HCT116 (cell line): ENCODE results near the gene CCDC157. TPM values are rescaled to one million over a fixed set of nuclear protein-coding genes. Genes with fewer than 3 reads are reported as not detected.

Experiments used
- ATAC-seq: fragments of 200-7000 bp; cut with Tn5 transposase; 2 replicates; pipeline ENCODE4 v1.9.1; 2020; ENCODE audit warnings: mild to moderate bottlenecking, moderate library complexity
- BruUV-seq: library from RNA; stranded (reverse); fragments of 400-500 nt; replicated peaks from 2 replicates; lab custom pipeline; 2021; lab: Mats Ljungman, UMichigan
- CTCF ChIA-PET: fragments of 300-600 bp; sonication (Branson Sonifier 250); formaldehyde crosslinking; loops from one replicate; lab custom pipeline; 2021; ENCODE audit warnings: antibody characterized with exemption; lab: Charles Lee
- POLR2A ChIA-PET: fragments of 300-600, 350-600 bp; sonication (Branson Sonifier 250); formaldehyde crosslinking; loops from one replicate; lab custom pipeline; 2021; ENCODE audit warnings: antibody characterized with exemption; lab: Charles Lee
- RAD21 ChIA-PET, 2 experiments: fragments of 300-600 bp; sonication (Branson Sonifier 250); formaldehyde crosslinking; loops; one replicate each; lab custom pipeline; 2023; ENCODE audit warnings: low total read pairs in 2 of 2; ENCODE audit not compliant: uncharacterized antibody in 2 of 2, unreplicated experiment in 2 of 2, low non-redundant PET in 1 of 2; lab: Charles Lee
- DNase-seq: peaks from one replicate; pipeline ENCODE4 v3.0.0-alpha.2; 2010; ENCODE audit warnings: low read depth, low spot score
- H2AFZ ChIP-seq: fragments of 200-600 bp; shearing (Covaris generic), sonication (generic); 2 replicates; pipeline ENCODE4 v1.6.1; 2017; ENCODE audit warnings: low read depth, mixed run types, mixed read lengths, antibody characterized with exemption, low read length; ENCODE audit not compliant: poor library complexity, severe bottlenecking
- H3K27ac ChIP-seq: 2 replicates; pipeline ENCODE4 v1.5.1; 2012; ENCODE audit warnings: low read depth, low read length
- H3K27me3 ChIP-seq: fragments of 200-600 bp; sonication (generic); 2 replicates; pipeline ENCODE4 v1.6.1; 2016; ENCODE audit warnings: mixed run types, low read length, mixed read lengths; ENCODE audit not compliant: insufficient read depth
- H3K36me3 ChIP-seq, 2 experiments: fragments of 200-500 bp in 1 of 2; fragments of 200-600 bp in 1 of 2; sonication (Bioruptor generic) in 1 of 2; sonication (generic) in 1 of 2; 2 replicates each; pipeline versions ENCODE4 v1.5.1 to v1.6.1; 2014 to 2016; ENCODE audit warnings: low read length in 2 of 2, inconsistent platforms in 1 of 2, mixed read lengths in 1 of 2, mixed run types in 1 of 2; ENCODE audit not compliant: insufficient read depth in 2 of 2, control insufficient read depth in 1 of 2
- H3K4me1 ChIP-seq, 2 experiments: fragments of 200-600 bp in 1 of 2; sonication (generic) in 1 of 2; 2 replicates each; pipeline versions ENCODE4 v1.5.1 to v1.6.1; 2012 to 2017; ENCODE audit warnings: low read length in 2 of 2, inconsistent platforms in 1 of 2, mild to moderate bottlenecking in 1 of 2, mixed read lengths in 1 of 2, mixed run types in 1 of 2, moderate library complexity in 1 of 2; ENCODE audit not compliant: insufficient read depth in 2 of 2, control insufficient read depth in 1 of 2
- H3K4me2 ChIP-seq: fragments of 200-600 bp; sonication (generic); 2 replicates; pipeline ENCODE4 v1.6.1; 2017; ENCODE audit warnings: mixed run types, low read length, mixed read lengths
- H3K4me3 ChIP-seq, 2 experiments: fragments of 200-600 bp in 1 of 2; sonication (generic) in 1 of 2; replicated peaks in 1 of 2; 2 replicates each; pipeline ENCODE4 v1.5.1; 2011 to 2016; ENCODE audit warnings: low read length in 2 of 2, control low read depth in 1 of 2, low read depth in 1 of 2, mild to moderate bottlenecking in 1 of 2, mixed read lengths in 1 of 2, mixed run types in 1 of 2
- H3K79me2 ChIP-seq: fragments of 200-600 bp; sonication (generic); 2 replicates; pipeline ENCODE4 v1.6.1; 2017; ENCODE audit warnings: mild to moderate bottlenecking, mixed run types, low read length, moderate library complexity, mixed read lengths; ENCODE audit not compliant: insufficient read depth
- H3K9ac ChIP-seq: fragments of 200-600 bp; sonication (generic); 2 replicates; pipeline ENCODE4 v1.6.1; 2016; ENCODE audit warnings: low read length, mixed read lengths
- H3K9me2 ChIP-seq: fragments of 200-600 bp; sonication (generic), shearing (Covaris generic); 2 replicates; pipeline ENCODE4 v1.6.1; 2017; ENCODE audit warnings: mixed run types, mild to moderate bottlenecking, moderate library complexity; ENCODE audit not compliant: insufficient read depth
- H3K9me3 ChIP-seq, 2 experiments: fragments of 200-500 bp in 1 of 2; fragments of 200-600 bp in 1 of 2; sonication (Bioruptor generic) in 1 of 2; sonication (generic) in 1 of 2; 2 replicates each; pipeline ENCODE4 v1.6.1; 2014 to 2017; ENCODE audit warnings: low read length in 2 of 2, mixed read lengths in 2 of 2, inconsistent platforms in 1 of 2, low read depth in 1 of 2, mild to moderate bottlenecking in 1 of 2, mixed run types in 1 of 2, moderate library complexity in 1 of 2; ENCODE audit not compliant: control insufficient read depth in 1 of 2, insufficient read depth in 1 of 2
- H4K20me1 ChIP-seq: fragments of 200-600 bp; sonication (generic), shearing (Covaris generic); 2 replicates; pipeline ENCODE4 v1.6.1; 2017; ENCODE audit warnings: mixed run types, mild to moderate bottlenecking, moderate library complexity; ENCODE audit not compliant: insufficient read depth
- EGR1 ChIP-seq: IDR thresholded peaks from 2 replicates; pipeline ENCODE4 v1.6.1; 2012; ENCODE audit warnings: low read depth
- ELF1 ChIP-seq: IDR thresholded peaks from 2 replicates; pipeline ENCODE4 v1.6.1; 2012; ENCODE audit warnings: low read depth, borderline replicate concordance
- POLR2A ChIP-seq: IDR thresholded peaks from 2 replicates; pipeline ENCODE4 v1.7.0; 2011; ENCODE audit warnings: borderline replicate concordance; ENCODE audit not compliant: insufficient read depth, insufficient read length; ENCODE audit errors: extremely low read depth
- ZNF274 ChIP-seq: fragments of 200-500 bp; sonication (Bioruptor generic); IDR thresholded peaks from 2 replicates; pipeline ENCODE4 v1.6.1; 2014; ENCODE audit warnings: mild to moderate bottlenecking, low read depth, low read length, inconsistent platforms
- intact Hi-C: fragments of 100-400 bp; cut with micrococcal nuclease; formaldehyde crosslinking; loops from 2 replicates; pipeline ENCODE4 v1.10.0; 2022
- total RNA-seq: library from RNA; stranded (reverse); gene quantifications from one replicate; pipeline ENCODE4 v1.2.1, GENCODE V29; 2021; ENCODE audit not compliant: unreplicated experiment
- TF ChIP-seq, protein P1 (sequence below): IDR thresholded peaks from 2 replicates; pipeline ENCODE4 v1.6.1; 2012
- TF ChIP-seq, protein P2 (sequence below): IDR thresholded peaks from 2 replicates; pipeline ENCODE4 v1.6.1; 2012; ENCODE audit warnings: low read depth
- TF ChIP-seq, protein P3 (sequence below): IDR thresholded peaks from 2 replicates; pipeline ENCODE4 v1.6.1; 2012

Gene CCDC157
- total RNA-seq, 1 experiment from 2014 or later = 2.1 TPM

DNA sequence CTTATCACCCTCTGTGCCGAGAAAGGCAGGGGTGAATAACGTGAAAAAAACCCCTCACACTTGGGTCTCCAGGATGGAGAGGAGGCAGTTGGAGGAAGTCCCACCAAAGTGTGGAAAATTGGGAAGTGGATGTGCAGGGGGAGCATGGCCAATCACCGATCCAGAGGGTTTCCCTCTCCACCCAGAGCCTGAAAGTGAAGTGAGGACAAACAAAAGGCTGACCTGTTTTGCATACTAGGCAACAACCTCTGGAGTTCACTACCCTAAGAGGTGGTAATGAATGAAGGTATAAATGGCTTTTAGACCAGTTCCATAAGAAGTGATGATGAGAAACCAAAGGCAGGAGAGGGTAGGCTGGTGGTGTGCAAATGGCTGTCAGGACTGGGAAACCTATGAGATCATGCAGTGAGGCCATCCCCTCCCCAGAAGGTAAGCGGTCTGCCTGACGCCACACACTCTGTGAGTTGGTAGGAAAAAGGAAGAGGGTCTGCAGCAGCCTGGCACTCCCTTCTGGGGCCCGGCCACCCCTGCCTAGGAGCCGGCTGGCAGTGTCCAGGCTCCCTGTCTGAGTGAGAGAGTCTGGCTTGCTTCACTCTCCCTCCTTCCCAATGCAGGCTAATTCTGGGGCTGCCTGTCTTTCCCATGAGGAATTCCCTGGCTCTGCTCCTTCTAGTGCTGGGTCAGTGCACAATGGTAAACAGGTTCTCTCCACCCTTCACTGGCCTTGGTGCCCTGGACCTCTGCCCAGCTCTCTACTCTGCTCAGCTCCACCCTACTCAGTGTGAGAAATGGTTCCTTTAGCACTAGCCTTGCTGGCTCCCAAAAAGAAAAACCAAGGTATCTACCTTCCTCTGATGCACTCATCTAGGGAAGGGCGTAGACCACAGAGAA, 45.7 kb upstream of the CCDC157 start:
- H3K4me1 ChIP-seq = peaks cover 47 to 94% of the 10 kb centered on the region in 2 experiments
- no peaks in the 10 kb centered on the region for H3K36me3 ChIP-seq
- POLR2A ChIA-PET = no interaction called here
- H4K20me1 ChIP-seq = no peaks in the 10 kb centered on the region
- no peaks in the 10 kb centered on the region for H3K9me3 ChIP-seq
- intact Hi-C loops = no loop called here
- RAD21 ChIA-PET = no interaction called here
- TF ChIP-seq EGR1 = no peak
- TF ChIP-seq, protein P1, sequence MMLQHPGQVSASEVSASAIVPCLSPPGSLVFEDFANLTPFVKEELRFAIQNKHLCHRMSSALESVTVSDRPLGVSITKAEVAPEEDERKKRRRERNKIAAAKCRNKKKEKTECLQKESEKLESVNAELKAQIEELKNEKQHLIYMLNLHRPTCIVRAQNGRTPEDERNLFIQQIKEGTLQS = no peak
- TF ChIP-seq, protein P2, sequence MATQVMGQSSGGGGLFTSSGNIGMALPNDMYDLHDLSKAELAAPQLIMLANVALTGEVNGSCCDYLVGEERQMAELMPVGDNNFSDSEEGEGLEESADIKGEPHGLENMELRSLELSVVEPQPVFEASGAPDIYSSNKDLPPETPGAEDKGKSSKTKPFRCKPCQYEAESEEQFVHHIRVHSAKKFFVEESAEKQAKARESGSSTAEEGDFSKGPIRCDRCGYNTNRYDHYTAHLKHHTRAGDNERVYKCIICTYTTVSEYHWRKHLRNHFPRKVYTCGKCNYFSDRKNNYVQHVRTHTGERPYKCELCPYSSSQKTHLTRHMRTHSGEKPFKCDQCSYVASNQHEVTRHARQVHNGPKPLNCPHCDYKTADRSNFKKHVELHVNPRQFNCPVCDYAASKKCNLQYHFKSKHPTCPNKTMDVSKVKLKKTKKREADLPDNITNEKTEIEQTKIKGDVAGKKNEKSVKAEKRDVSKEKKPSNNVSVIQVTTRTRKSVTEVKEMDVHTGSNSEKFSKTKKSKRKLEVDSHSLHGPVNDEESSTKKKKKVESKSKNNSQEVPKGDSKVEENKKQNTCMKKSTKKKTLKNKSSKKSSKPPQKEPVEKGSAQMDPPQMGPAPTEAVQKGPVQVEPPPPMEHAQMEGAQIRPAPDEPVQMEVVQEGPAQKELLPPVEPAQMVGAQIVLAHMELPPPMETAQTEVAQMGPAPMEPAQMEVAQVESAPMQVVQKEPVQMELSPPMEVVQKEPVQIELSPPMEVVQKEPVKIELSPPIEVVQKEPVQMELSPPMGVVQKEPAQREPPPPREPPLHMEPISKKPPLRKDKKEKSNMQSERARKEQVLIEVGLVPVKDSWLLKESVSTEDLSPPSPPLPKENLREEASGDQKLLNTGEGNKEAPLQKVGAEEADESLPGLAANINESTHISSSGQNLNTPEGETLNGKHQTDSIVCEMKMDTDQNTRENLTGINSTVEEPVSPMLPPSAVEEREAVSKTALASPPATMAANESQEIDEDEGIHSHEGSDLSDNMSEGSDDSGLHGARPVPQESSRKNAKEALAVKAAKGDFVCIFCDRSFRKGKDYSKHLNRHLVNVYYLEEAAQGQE = no peak
- TF ChIP-seq POLR2A = no peak
- no peak for TF ChIP-seq ELF1
- no peak for TF ChIP-seq ZNF274
- TF ChIP-seq, protein P3, sequence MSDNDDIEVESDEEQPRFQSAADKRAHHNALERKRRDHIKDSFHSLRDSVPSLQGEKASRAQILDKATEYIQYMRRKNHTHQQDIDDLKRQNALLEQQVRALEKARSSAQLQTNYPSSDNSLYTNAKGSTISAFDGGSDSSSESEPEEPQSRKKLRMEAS = no peak
- TF ChIP-seq, all 23 proteins: peak for 0
- Histone ChIP-seq H3K27me3 (no peaks in the 10 kb centered on the region), H3K9ac (peak overlapping the region; percentile 34), H3K9me2 (no peaks in the 10 kb centered on the region), H3K79me2 (peaks cover 8% of the 10 kb centered on the region; the same call in 1 of the 2 replicates), H3K4me3 (peak overlapping the region in 1 of 2 experiments; percentile 33; a peak in 1 of 4 replicates), H3K27ac (peak overlapping the region; percentile 19), H3K4me2 (peak overlapping the region; percentile 72), H2AFZ (no peak overlapping the region)
- no TSS peak for BruUV-seq
- CTCF ChIA-PET = interaction anchor here (0.9 kb wide), 1 partner anchor 23 kb away, joined by 3 read pairs; no protein-coding TSS in a partner anchor
- DNase-seq (no peak), ATAC-seq (peak; percentile 32; the same call in 1 of the 2 replicates)
